SKM-1 treated with dmso at 0.1 percent for 144 hours (cell line): ENCODE results near the gene DUSP2.
A peak's percentile ranks its signal among the peaks of the same experiment; 100 is the strongest.

Experiments
- DNase-seq: peaks from one replicate; lab custom pipeline; 2025; ENCODE audit not compliant: unreplicated experiment; lab: John Stamatoyannopoulos, UW

The DUSP2 gene

DNA sequence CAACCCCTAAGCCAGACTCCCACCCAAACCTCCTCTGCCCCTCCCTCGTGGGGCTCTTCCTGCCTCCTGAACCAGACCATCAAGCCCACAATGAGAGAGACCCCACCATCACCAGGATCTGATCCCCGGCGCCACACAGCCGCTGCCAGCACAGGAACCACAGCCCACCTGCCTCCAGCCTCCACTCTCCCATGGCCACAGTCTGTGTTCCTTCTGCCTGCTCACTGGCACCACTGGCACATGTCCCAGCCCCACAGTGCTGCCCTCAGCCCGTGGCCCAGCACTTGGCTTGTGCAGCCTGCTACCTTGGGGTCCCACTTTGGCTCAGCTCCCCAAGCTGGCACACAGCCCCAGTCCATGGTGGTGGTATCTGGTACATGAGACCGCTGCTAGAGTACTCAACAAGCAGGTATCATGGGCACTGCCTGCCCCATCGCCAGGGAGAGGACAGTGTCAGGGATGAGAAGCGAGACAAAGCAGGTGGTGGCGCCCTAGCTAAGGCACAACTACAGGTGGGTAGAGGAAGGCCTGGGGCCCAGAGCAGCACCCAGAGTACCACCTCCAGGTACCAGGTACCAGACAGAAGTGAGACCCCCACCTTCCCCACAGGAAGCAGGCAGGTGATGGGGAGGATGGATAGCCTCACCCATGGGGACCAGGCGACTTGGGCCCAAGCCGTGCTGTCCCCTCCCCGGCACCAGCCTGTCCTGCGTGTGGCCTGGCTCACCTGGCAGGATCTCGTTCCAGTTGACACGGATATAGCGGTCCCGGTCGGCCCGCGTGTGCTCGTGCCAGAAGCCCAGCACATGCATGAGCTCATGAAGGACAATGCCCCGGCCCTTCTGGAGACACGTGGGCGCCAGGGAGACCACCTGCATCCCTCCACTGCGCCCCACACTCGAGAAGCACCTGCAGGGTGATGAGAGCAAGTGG lies 13.2 kb downstream of the DUSP2 start:
- DNase-seq: no peak

- DNase-seq: no peak
Measured at GRCh38 chr2:96131152-96131812, 14.0 kb downstream of the DUSP2 start.

GRCh38 chr2:96130483-96130882 lies 14.8 kb downstream of the DUSP2 start:
- no peak for DNase-seq

DNA sequence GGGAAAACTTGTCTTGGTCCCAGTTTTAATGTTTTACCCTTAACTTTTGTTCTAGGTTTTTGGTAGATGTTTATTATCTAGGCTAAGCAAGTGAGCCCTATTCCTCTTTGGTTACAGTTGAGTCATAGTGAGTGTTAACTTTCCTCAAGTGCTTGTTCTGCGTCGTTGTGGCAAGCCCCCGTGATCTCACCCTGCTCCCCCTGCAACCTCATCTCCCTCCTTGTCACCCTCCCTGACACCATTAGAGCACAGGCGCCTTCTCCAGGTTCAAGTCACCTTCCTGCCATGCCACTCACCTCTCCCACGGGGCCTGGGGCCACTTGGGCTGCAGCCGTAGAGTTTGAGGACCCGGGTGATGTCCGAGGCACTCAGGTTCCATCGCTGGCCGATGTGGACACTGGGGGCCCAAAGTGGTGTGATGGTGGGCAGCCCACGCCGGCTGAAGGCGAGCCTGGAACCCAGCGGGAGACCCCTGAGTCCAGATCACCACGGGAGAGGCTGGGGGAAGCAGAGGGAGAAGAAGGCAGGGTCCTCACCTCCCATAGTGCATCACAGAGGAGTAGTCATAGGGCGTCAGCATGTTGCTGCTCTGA lies 15.6 kb downstream of the DUSP2 start:
- no peak for DNase-seq

DNA sequence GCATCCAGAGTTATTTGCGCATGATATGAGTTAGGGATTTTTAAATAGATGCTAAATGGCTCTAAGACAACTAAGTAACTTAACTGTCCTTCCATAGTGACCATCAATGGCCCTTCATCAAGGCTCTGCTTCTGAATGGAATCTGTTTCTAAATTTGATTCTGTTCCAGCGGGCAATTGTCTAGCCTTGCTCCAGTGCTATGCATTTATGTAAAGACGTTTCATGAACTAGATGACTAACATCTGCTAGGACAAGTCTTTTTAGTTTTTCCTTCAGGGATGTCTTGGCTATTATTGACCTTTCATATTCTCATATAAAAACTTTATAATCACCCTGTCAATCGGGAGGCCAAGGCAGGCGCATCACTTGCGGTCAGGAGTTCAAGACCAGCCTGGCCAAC lies 16.8 kb downstream of the DUSP2 start:
- no peak for DNase-seq

DNA sequence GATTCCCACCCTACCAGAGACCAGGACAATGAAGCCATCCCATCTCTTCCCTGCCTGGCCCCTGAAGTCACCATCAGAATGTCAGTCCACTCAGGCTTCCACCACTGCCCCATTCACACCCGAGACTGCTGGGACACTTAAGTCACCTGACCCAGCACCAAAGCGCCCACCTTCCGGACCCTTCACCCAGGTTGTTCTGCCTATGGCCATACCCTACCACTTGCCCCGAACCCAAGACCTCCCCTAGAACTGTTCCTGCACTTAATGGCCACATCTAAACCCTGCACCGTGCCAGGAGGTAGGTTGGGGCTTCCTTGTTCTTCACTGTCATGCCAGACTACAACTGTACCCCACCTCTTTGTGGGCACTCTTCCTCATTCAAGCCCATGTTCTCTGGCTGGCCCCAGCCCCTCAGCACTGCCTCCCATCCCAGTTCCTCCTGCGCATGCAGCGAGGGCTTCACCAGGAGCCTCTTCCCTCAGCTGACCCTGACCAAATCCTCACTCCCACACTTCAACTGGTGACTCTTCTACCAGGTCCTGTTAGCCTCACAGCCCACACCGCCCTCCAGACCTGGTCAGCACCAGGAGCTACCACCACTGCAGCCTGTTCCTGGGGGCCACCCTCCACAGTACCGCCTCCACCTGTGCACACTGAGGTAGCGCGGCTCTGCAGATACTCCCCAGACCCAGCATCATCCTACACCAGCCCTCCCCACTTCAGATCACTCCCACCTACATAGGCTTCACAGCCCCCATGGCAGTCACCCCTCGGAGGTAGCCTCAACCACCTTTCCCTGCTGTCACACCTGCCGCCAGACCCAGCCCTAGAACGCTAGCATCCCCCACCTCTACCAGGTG lies 20.6 kb downstream of the DUSP2 start:
- no peak for DNase-seq

GRCh38 chr2:96123936-96124335 lies 21.3 kb downstream of the DUSP2 start:
- no peak for DNase-seq

- no peak for DNase-seq
Measured at GRCh38 chr2:96123290-96123689, 21.9 kb downstream of the DUSP2 start.

DNA sequence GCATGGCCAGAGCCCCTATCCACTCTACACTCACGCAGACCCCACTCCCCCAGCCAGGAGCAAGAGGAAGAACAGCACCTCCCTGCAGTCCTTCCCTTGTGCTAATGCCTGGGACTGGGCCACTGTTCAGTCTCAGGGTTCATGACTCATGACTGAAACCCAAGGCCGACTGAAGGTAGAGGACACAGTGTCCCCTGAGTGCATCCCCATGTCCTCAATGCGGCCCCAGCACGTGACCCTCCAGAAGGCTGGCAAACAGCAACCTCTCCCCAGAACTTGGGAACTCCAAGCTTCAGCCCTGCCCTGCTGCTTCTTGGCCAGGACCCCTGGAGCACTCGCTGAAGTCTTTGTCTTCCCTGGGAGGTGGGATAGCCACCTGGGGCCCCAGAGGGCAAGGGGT lies 22.8 kb downstream of the DUSP2 start:
- DNase-seq: no peak

GRCh38 chr2:96121414-96121813 lies 23.8 kb downstream of the DUSP2 start:
- DNase-seq: no peak

DNA sequence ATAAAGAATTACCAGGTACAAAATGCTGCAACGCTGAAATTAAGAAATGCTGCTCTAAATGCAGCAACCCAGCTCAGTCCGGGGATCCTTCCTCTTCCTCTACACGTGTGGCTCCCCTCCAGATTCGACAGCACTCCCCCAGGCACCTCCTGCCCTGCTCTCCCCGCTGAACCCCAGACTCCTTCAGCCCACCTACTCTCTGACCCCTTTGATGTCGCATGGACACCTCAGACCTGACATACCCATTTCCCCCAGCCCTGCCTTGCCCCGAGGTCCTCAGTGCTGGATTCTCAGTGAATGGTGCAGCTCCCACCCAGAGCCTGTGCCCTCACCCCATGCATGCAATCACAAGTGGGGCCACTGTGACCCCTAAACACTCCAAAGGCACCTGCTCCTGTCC lies 24.2 kb downstream of the DUSP2 start:
- no peak for DNase-seq

DNA sequence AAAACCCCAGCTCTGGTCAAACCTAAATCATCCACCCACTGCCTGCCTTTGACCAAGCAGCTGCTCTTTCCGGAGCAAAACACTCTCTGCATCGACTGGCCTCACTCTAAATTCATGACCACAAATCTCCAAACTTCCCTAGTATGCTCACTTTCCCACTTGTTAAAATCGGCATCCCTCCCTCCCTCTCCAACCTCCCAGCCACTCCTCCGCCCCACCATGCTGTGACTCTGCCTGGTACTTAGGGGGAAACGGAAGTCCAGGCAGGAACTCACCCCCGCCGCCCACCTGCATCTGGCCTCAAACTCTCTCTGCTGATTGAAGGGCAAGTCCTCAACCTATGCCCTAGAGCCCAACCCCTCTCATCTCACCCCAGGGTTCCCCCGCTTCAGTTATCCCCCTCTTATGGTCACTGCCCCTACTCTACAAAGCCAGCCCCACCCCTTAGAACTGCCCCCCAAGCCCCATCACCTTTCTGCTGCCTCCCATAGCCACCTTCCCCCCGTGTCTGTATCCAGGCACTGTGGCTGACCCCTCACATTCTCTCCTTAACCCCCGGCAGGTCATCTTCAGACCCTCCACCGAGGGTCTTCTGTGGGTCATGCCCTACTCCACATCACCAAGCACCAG lies 25.0 kb downstream of the DUSP2 start:
- no peak for DNase-seq

DNA sequence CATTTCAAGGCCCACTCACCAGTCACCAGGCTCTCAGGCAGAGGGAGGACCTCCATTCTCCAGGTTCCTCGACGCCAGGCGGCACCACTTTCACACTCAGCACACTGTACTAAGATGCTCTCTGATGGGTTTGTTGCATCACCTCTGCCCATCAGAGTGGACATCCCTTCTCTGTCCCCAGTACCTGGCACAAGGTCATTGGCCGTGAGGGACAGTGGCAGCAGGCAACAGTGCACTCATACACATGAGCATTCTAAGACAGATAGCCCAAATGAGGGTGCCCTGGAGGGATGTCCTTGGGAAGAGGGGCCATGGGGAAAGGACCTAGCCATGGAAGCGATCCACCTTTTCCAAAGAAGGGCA lies 25.9 kb downstream of the DUSP2 start:
- DNase-seq: no peak

DNA sequence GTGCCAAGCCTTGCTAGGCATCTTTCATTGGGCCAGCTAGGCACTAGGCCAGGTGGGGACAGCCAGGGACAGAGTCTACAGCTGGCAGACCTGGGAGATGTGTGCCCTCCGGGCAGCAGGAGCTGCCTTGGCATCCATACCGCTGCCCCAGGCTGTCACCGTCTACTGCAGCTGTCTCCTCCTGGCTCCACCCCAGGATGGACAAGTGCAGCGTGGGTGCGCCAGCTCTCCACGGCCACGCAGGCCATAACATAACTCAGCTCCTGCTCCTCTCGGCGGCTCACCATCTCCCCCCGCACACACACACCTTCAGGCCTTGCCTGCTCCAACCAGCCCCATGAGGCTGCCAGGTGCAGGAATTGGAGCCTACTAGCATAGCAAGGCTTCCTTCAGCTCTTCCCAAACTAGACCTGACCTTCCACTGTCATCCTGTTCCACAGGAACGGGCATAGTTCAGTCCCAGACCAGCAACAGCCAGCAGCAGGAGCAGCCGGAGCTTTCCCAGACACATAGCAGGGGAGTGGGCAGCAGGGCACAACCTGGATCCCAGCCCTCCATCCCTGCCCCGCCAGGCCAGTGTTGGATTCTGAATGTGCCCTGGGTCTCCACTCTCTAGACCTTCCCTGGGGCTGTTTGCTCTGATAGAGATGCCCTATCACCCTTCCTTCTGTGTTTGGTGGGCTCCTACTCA lies 26.4 kb downstream of the DUSP2 start:
- DNase-seq: no peak

GRCh38 chr2:96117701-96118588 lies 27.3 kb downstream of the DUSP2 start:
- DNase-seq: no peak

- peak; percentile 33 for DNase-seq
Measured at GRCh38 chr2:96116879-96117533, 28.2 kb downstream of the DUSP2 start.

GRCh38 chr2:96116424-96116878 lies 28.8 kb downstream of the DUSP2 start, which contains the start of gene ADRA2B:
ADRA2B (minus strand) TSS chr2:96116571; CDS start chr2:96116149, 422 bp downstream.
- DNase-seq: no peak

GRCh38 chr2:96115631-96116423 lies 29.4 kb downstream of the DUSP2 start:
- no peak for DNase-seq
